Liver (tissue), 3 donors: ENCODE results near the gene SURF1.

Experiments used
- EGR1 ChIP-seq, 2 donors: IDR thresholded peaks; 2 replicates each; pipeline ENCODE4 v1.6.1; 2016 to 2018; ENCODE audit warnings: antibody characterized with exemption in 2 of 2, low read depth in 2 of 2
- FOXA1 ChIP-seq: IDR thresholded peaks from 2 replicates; pipeline ENCODE4 v1.6.1; 2016; ENCODE audit warnings: antibody characterized with exemption
- GABPA ChIP-seq, 2 donors: IDR thresholded peaks in 1 of 2; conservative IDR thresholded peaks in 1 of 2; 2 replicates each; pipeline ENCODE4 v1.6.1; 2016; ENCODE audit warnings: antibody characterized with exemption in 2 of 2, mild to moderate bottlenecking in 1 of 2, moderate library complexity in 1 of 2
- HNF4G ChIP-seq: IDR thresholded peaks from 2 replicates; pipeline ENCODE4 v1.6.1; 2016; ENCODE audit warnings: antibody characterized with exemption
- JUND ChIP-seq, 2 donors: IDR thresholded peaks; 2 replicates each; pipeline ENCODE4 v1.6.1; 2016; ENCODE audit warnings: antibody characterized with exemption in 2 of 2
- RAD21 ChIP-seq, 2 donors: IDR thresholded peaks; 2 replicates each; pipeline ENCODE4 v1.6.1; 2016; ENCODE audit warnings: antibody characterized with exemption in 2 of 2, mild to moderate bottlenecking in 2 of 2
- RXRA ChIP-seq, 2 donors: IDR thresholded peaks; 2 replicates each; pipeline ENCODE4 v1.6.1; 2017 to 2018; ENCODE audit warnings: antibody characterized with exemption in 2 of 2, mild to moderate bottlenecking in 1 of 2
- SP1 ChIP-seq: IDR thresholded peaks from 2 replicates; pipeline ENCODE4 v1.6.1; 2018; ENCODE audit warnings: antibody characterized with exemption, mild to moderate bottlenecking
- TAF1 ChIP-seq: conservative IDR thresholded peaks from 2 replicates; pipeline ENCODE4 v1.6.1; 2016; ENCODE audit warnings: antibody characterized with exemption, mild to moderate bottlenecking
- YY1 ChIP-seq: IDR thresholded peaks from 2 replicates; pipeline ENCODE4 v1.6.1; 2016; ENCODE audit warnings: antibody characterized with exemption, mild to moderate bottlenecking
- TF ChIP-seq, protein P1 (sequence below): fragments of 150-350 bp; IDR thresholded peaks from 2 replicates; pipeline ENCODE4 v1.5.1; 2017; ENCODE audit warnings: improper control_type of control experiment, low read depth, low read length; ENCODE audit not compliant: missing input control
- TF ChIP-seq, protein P2 (sequence below): IDR thresholded peaks from 2 replicates; pipeline ENCODE4 v1.6.1; 2016; ENCODE audit warnings: antibody characterized with exemption
- TF ChIP-seq, protein P3 (sequence below): IDR thresholded peaks from 2 replicates; pipeline ENCODE4 v1.6.1; 2016; ENCODE audit warnings: antibody characterized with exemption, mild to moderate bottlenecking
- TF ChIP-seq, protein P4 (sequence below): IDR thresholded peaks from 2 replicates; pipeline ENCODE4 v1.6.1; 2016; ENCODE audit warnings: antibody characterized with exemption
- donor health status: healthy.
- donor health status: healthy.

DNA sequence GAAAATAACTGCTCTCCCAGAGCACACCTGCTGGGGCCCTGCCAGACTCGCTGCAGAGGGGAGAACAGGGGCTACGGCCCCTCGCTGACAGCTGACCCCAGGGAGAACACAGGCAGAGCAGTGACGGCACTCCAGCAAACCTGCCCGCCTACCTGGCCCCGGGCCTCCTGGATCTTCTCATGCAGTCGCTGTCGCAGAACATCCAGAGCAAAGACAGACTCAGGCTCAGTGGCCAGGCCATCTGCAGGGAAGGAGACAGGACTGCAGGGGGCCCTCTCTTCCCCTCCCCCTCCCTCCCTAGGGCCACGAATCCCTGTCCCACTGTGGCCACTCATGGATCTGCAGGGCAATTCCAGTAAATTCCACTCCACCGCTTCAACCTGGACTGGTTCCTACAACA, 22.7 kb downstream of the SURF1 start:
- TF ChIP-seq, protein P1, sequence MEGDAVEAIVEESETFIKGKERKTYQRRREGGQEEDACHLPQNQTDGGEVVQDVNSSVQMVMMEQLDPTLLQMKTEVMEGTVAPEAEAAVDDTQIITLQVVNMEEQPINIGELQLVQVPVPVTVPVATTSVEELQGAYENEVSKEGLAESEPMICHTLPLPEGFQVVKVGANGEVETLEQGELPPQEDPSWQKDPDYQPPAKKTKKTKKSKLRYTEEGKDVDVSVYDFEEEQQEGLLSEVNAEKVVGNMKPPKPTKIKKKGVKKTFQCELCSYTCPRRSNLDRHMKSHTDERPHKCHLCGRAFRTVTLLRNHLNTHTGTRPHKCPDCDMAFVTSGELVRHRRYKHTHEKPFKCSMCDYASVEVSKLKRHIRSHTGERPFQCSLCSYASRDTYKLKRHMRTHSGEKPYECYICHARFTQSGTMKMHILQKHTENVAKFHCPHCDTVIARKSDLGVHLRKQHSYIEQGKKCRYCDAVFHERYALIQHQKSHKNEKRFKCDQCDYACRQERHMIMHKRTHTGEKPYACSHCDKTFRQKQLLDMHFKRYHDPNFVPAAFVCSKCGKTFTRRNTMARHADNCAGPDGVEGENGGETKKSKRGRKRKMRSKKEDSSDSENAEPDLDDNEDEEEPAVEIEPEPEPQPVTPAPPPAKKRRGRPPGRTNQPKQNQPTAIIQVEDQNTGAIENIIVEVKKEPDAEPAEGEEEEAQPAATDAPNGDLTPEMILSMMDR = no peak
- TF ChIP-seq, protein P2, sequence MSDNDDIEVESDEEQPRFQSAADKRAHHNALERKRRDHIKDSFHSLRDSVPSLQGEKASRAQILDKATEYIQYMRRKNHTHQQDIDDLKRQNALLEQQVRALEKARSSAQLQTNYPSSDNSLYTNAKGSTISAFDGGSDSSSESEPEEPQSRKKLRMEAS = no peak
- TF ChIP-seq EGR1 (IDR thresholded peaks at IDR 0.05; ENCODE audit: low read depth in 2 of 2) (no peak), YY1 (no peak), HNF4G (no peak), TAF1 (no peak), FOXA1 (no peak), JUND (IDR thresholded peaks at IDR 0.05) (no peak), SP1 (no peak), RAD21 (IDR thresholded peaks at IDR 0.05) (no peak), GABPA (IDR thresholded peaks at IDR 0.05 in 1 of 2, conservative IDR thresholded peaks at IDR 0.05 in 1 of 2) (no peak), RXRA (IDR thresholded peaks at IDR 0.05) (no peak)
- TF ChIP-seq, protein P3, sequence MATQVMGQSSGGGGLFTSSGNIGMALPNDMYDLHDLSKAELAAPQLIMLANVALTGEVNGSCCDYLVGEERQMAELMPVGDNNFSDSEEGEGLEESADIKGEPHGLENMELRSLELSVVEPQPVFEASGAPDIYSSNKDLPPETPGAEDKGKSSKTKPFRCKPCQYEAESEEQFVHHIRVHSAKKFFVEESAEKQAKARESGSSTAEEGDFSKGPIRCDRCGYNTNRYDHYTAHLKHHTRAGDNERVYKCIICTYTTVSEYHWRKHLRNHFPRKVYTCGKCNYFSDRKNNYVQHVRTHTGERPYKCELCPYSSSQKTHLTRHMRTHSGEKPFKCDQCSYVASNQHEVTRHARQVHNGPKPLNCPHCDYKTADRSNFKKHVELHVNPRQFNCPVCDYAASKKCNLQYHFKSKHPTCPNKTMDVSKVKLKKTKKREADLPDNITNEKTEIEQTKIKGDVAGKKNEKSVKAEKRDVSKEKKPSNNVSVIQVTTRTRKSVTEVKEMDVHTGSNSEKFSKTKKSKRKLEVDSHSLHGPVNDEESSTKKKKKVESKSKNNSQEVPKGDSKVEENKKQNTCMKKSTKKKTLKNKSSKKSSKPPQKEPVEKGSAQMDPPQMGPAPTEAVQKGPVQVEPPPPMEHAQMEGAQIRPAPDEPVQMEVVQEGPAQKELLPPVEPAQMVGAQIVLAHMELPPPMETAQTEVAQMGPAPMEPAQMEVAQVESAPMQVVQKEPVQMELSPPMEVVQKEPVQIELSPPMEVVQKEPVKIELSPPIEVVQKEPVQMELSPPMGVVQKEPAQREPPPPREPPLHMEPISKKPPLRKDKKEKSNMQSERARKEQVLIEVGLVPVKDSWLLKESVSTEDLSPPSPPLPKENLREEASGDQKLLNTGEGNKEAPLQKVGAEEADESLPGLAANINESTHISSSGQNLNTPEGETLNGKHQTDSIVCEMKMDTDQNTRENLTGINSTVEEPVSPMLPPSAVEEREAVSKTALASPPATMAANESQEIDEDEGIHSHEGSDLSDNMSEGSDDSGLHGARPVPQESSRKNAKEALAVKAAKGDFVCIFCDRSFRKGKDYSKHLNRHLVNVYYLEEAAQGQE = no peak
- TF ChIP-seq, protein P4, sequence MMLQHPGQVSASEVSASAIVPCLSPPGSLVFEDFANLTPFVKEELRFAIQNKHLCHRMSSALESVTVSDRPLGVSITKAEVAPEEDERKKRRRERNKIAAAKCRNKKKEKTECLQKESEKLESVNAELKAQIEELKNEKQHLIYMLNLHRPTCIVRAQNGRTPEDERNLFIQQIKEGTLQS = no peak
